Activated T-helper 1 cell treated with Interleukin-2 at 50 U/mL for 16 hours (primary cell): ENCODE measurements around the gene AIFM1.
"Not testable (repeated sequence)": the region's sequence is repeated elsewhere in the genome, so short reads cannot be mapped to it uniquely, and the experiment has no call there.

ENCODE experiments used
- DNase-seq: peaks from one replicate; pipeline ENCODE4 v3.0.0-alpha.2; 2020; ENCODE audit warnings: low read depth

AIFM1 gene

GRCh38 chrX:130118441-130119311, 47.0 kb downstream of the AIFM1 start:
- DNase-seq = no peak

GRCh38 chrX:130117166-130117565, 48.5 kb downstream of the AIFM1 start:
- no peak for DNase-seq

GRCh38 chrX:130115119-130115885, 50.3 kb downstream of the AIFM1 start:
- DNase-seq = not testable (repeated sequence)

GRCh38 chrX:130114141-130114588, 51.5 kb downstream of the AIFM1 start:
- DNase-seq = no peak

GRCh38 chrX:130111220-130112154, 54.2 kb downstream of the AIFM1 start:
- no peak for DNase-seq

- DNase-seq = peak; percentile 54
Measured at GRCh38 chrX:130110379-130111219, 55.0 kb downstream of the AIFM1 start, which contains the start of gene ELF4. Gene ELF4 (minus strand): TSS chrX:130110497. CDS start chrX:130081330, 29,167 bp downstream.

GRCh38 chrX:130109429-130110378, 55.9 kb downstream of the AIFM1 start:
- DNase-seq = no peak

GRCh38 chrX:130108647-130109428, 56.8 kb downstream of the AIFM1 start:
- DNase-seq = no peak

GRCh38 chrX:130106071-130106470, 59.6 kb downstream of the AIFM1 start:
- no peak for DNase-seq

GRCh38 chrX:130105244-130105643, 60.4 kb downstream of the AIFM1 start:
- no peak for DNase-seq

GRCh38 chrX:130103605-130104004, 62.0 kb downstream of the AIFM1 start:
- DNase-seq = no peak

- DNase-seq = no peak
Measured at GRCh38 chrX:130100180-130100579, 65.5 kb downstream of the AIFM1 start.

GRCh38 chrX:130098210-130098552, 67.5 kb downstream of the AIFM1 start:
- no peak for DNase-seq

GRCh38 chrX:130097507-130098209, 68.0 kb downstream of the AIFM1 start:
- DNase-seq = no peak

GRCh38 chrX:130095249-130096030, 70.2 kb downstream of the AIFM1 start:
- no peak for DNase-seq

GRCh38 chrX:130094696-130095095, 70.9 kb downstream of the AIFM1 start:
- no peak for DNase-seq

GRCh38 chrX:130093271-130093670, 72.4 kb downstream of the AIFM1 start:
- DNase-seq = no peak
